ENCODE results near the gene RSPO3. TPM values are rescaled to one million over a fixed set of nuclear protein-coding genes. Genes with fewer than 3 reads are reported as not detected.

RSPO3 gene
- total RNA-seq, 1 donor from 2014 or later: 30.4 TPM

DNA sequence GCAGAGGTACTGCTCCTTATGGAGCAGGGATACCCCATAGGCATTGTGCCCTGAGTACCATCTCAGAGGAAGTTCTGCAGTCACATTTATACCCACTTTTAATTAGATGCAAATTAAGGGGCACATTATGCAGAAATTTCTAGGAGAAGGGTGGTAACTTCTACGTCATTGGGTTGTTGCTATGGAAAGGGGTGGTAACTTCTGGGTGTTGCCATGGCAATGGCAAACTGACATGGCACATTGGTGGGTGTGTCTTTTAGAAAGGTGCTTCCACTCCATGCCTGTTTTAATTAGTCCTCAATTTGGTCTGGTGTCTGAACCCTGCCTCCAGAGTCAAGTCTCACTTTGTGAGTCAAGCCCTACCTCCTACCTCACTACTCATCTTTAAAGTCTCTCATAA is 42.0 kb downstream of the RSPO3 start:
- DNase-seq (ENCODE audit: low spot score): no peak

DNA sequence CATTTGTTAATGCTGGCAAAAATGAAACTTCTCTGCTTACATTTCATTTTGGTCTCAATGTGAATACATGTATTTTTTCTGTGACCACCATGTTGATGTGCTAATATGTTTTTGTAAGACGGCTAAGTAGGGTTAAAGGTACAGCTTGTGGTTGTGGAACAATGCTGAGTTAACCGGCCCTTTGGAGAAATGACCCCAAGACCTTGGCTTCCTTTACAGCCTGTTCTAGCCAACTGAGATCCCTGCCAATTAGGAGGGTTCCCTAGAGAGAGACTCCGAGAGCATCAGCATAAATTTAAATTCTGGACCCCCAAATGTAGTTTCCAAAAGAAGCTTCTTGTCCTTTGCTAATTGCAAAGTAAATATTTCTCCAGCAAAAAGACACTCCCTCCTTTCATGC is 44.4 kb downstream of the RSPO3 start:
- DNase-seq (ENCODE audit: low spot score): no peak

DNA sequence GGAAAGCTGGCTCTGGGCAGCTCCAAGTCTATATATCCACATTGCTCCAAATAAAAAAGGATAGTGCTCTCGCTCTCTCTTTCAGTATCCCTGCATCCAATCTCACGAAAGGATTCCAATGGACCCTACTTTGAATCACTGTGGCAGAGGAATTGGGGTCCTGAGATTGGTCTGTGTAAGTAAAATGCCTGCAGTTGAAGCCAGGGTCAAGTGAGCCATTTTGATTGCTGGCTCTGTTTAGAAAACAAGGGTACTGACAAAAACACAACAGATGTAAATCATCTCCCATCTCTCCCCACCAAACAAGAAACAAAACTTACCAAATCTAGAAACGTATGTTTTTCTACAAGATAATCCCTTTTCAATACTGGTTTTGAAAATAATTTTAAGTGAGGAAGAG is 45.6 kb downstream of the RSPO3 start:
- no peak for DNase-seq (ENCODE audit: low spot score)

- no peak for DNase-seq (ENCODE audit: low spot score)
These were observed 46.1 kb downstream of the RSPO3 start for GRCh38 chr6:127164565-127164964.

DNA sequence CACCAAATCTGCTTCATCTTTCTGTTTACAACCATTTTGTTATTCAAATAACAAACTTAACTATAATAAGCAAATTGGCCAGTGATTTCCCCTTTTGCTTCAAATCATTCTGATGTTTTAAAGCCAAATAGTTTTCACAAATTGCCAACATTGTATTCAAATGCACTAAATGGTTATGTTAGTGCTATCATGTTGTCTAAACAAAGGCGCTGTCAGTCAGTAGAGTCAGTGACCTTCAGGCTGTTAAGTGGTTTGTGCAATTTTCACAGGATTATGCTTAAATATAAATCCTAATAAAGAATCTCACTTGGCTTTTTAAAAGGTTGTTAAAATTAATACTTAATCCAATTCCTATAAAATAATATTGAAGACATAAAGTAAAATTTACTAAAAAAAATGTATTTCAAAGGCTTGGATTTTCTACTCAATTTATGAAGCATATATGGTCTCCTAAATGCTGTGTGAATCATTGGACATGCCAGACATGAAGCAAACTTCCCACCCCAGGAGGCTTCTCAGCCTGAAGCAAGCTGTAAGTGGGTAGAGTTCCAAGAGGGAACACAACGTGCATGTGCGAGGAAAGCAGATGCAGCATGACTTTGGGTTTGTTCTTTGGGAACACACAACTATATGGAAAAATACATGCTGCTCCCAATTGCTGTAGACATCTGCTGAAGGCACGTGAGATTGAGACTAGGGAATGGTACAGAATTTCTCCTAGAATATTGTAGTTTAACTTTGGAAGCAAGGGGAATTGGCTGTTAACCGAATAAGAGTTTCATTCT is 54.9 kb downstream of the RSPO3 start:
- no peak for DNase-seq (ENCODE audit: low spot score)

DNA sequence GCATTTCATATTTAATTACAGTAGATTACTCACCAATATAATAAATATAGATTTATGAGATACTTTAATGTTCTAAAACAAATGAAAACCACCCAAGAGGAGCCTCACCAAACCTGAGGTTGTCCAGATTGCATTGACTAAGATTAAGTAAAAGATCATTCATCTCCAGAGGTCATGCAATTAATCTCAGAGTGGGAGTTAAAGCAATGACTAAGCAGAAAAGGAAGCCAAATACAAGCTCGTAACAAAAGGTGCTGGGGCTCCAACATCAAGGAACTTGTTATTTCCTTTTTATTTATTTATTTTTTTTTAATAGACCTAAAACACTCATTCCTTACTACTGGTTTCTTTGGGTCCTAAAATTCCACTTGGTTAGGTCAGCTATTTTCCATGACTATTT is 57.7 kb downstream of the RSPO3 start:
- no peak for DNase-seq (ENCODE audit: low spot score)

GRCh38 chr6:127177030-127177922 is 58.8 kb downstream of the RSPO3 start:
- no peak for DNase-seq (ENCODE audit: low spot score)

GRCh38 chr6:127177923-127178231 is 59.4 kb downstream of the RSPO3 start:
- DNase-seq (ENCODE audit: low spot score): no peak

DNA sequence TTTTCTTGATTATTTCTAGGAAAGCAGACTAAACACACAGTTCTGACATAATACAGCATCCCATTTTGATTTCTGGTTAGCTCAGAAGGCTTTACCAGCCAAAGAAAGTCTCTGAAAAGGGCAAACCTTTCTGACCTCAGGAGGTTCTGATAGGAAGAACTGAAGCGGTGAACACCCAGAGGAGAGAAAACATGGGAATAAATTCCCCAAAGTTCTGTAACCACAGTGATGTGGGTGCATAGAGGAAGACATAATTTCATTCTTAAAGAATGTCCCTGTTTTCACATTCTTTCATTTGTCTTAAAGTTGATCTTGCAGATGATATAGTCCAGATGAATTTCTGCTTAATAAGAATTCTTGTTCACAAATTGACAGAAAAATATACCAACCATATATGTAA is 60.3 kb downstream of the RSPO3 start:
- DNase-seq (ENCODE audit: low spot score): no peak

DNA sequence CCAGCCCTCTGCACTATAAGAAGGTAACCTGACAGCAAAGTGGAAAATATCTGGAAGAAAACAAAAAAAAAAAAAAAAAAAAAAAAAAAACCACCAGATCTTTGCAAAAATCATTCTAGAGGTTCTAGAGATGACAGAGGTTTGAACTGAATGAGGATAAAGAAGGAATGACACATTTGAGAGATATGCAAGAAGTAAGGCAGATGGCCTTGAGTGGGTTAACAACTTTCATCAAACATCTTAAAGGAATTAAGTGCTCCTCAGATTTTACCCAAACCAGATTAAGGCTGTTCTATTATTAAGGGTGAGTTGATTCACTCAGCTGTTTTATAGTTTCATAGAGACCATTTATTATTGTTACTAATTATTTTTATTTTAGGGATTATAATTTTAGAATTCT is 62.0 kb downstream of the RSPO3 start:
- no peak for DNase-seq (ENCODE audit: low spot score)

- no peak for DNase-seq (ENCODE audit: low spot score)
These were observed 64.0 kb downstream of the RSPO3 start for GRCh38 chr6:127182501-127182900.

- no peak for DNase-seq (ENCODE audit: low spot score)
These were observed 67.0 kb downstream of the RSPO3 start for GRCh38 chr6:127185437-127185995.

DNA sequence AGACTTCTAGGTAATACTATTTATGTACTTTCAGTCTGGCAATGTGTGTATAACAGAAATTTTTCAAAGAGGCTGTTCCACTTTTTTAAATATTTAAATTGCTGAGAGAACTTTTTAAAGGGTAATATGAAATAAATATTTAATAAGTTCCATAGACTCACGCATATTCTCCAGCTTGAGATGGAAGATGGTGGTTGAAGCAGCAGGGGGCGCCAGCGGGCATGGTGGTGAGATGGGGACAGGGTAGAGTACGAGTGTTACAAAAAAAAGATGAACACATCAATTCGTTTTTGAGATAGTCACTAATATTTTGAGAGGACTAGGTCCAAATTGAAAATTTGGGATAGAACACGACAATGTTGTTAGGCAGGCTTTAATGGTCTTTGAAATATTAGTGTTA is 68.4 kb downstream of the RSPO3 start:
- no peak for DNase-seq (ENCODE audit: low spot score)

GRCh38 chr6:127188744-127189143 is 70.3 kb downstream of the RSPO3 start:
- no peak for DNase-seq (ENCODE audit: low spot score)

DNA sequence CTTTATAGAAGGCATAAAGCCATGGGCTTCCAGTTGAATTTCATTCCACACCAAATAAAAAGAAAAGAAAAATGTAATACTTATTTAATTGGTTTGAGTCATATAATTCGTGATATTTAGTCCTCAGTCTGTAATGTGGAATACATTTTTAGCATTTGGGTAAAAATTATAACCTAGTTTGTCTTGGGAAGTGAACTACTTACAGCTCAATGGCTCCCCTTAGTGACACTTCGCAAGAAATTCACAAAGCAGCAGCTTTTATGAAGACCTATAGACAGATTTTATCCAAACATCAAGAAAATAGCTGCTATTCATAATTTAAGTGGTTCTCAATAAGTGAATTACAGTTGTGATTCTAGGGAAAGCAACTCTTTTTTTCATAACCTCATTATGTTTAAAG is 72.1 kb downstream of the RSPO3 start:
- DNase-seq (ENCODE audit: low spot score): no peak

DNA sequence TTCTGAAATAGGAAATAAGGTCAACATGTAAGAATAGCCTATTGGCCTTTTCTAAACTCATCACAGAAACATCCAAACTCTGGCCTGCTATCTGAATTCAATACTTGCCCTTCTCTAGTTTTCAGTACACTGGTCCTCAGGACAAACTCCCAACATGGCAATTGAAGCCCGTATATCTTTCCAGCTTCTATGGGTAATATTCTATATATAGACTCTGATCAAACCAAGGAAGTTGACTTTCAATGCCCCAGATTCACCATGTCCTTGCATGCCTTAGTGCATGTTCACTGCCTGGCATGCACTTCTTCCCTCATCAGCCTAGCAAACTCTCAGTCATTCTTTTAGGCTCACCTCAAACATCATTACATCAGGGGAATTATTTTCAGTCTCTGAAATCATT is 73.2 kb downstream of the RSPO3 start:
- no peak for DNase-seq (ENCODE audit: low spot score)

- no peak for DNase-seq (ENCODE audit: low spot score)
These were observed 74.6 kb downstream of the RSPO3 start for GRCh38 chr6:127192911-127193541.

- no peak for DNase-seq (ENCODE audit: low spot score)
These were observed 77.4 kb downstream of the RSPO3 start for GRCh38 chr6:127195833-127196232.

- no peak for DNase-seq (ENCODE audit: low spot score)
These were observed 80.1 kb downstream of the RSPO3 start for GRCh38 chr6:127198549-127198948.

- no peak for DNase-seq (ENCODE audit: low spot score)
These were observed 81.0 kb downstream of the RSPO3 start for GRCh38 chr6:127199470-127199869.

- DNase-seq (ENCODE audit: low spot score): no peak
These were observed 81.6 kb downstream of the RSPO3 start for GRCh38 chr6:127200114-127200513.

GRCh38 chr6:127201321-127201720 is 82.8 kb downstream of the RSPO3 start:
- DNase-seq (ENCODE audit: low spot score): no peak
